HepG2 (cell line): ENCODE results near the gene UAP1L1. TPM values are rescaled to one million over a fixed set of nuclear protein-coding genes. Genes with fewer than 3 reads are reported as not detected.

ENCODE experiments used
- CBFB ChIP-seq: sonication (generic); formaldehyde crosslinking; IDR thresholded peaks from 2 replicates; pipeline ENCODE4 v1.4.0; 2020; ENCODE audit warnings: missing genetic modification reagents
- HDAC2 ChIP-seq: sonication (generic); formaldehyde crosslinking; IDR thresholded peaks from 2 replicates; pipeline ENCODE4 v1.4.0; 2020; ENCODE audit warnings: missing genetic modification reagents
- HNRNPL ChIP-seq: fragments of 200-400 bp; formaldehyde crosslinking; IDR thresholded peaks from 2 replicates; pipeline ENCODE4 v1.6.1; 2017; ENCODE audit warnings: mild to moderate bottlenecking, low read depth, low read length
- IRF2 ChIP-seq: IDR thresholded peaks from 2 replicates; pipeline ENCODE4 v1.6.1; 2018; ENCODE audit warnings: missing genetic modification reagents, missing compliant biosample characterization
- ISX ChIP-seq: sonication (generic); formaldehyde crosslinking; conservative IDR thresholded peaks from 2 replicates; pipeline ENCODE4 v1.5.0; 2020; ENCODE audit warnings: missing genetic modification reagents
- RORA ChIP-seq: sonication (generic); formaldehyde crosslinking; IDR thresholded peaks from 2 replicates; pipeline ENCODE4 v1.5.0; 2020; ENCODE audit warnings: mild to moderate bottlenecking, missing genetic modification reagents, moderate library complexity
- ZC3H4 ChIP-seq: sonication (generic); formaldehyde crosslinking; IDR thresholded peaks from 2 replicates; pipeline ENCODE4 v1.4.0; 2020; ENCODE audit warnings: missing genetic modification reagents, borderline replicate concordance
- polyA plus RNA-seq, 8 experiments: library from polyadenylated mRNA; depleted of rRNA in 3 of 8; stranded (reverse) in 7 of 8; unstranded in 1 of 8; fragments of >200 nt; fragmentation: Illumina TruSeq in 4 of 8; extraction: Trizol in 4 of 8; gene quantifications; 2 replicates each; pipeline versions ENCODE4 v1.2.1 to v1.2.3, GENCODE V29; 2011 to 2016; ENCODE audit warnings: low read depth in 4 of 8, missing spikeins in 1 of 8, mixed read lengths in 1 of 8; ENCODE audit not compliant: insufficient read depth in 1 of 8
- total RNA-seq, 5 experiments: library from RNA; depleted of rRNA; stranded (reverse); fragments of >200 nt; fragmentation: Illumina TruSeq; extraction: Trizol; gene quantifications; 2 replicates each; pipeline ENCODE4 v1.2.3, GENCODE V29; 2016; ENCODE audit warnings: low read depth in 1 of 5
- TF ChIP-seq, protein P1 (sequence below): sonication (generic); formaldehyde crosslinking; IDR thresholded peaks from 2 replicates; pipeline ENCODE4 v1.4.0; 2020; ENCODE audit warnings: missing genetic modification reagents
- TF ChIP-seq, protein P2 (sequence below), 2 experiments: fragments of 450-650 bp in 1 of 2; sonication (generic) in 1 of 2; formaldehyde crosslinking in 1 of 2; IDR thresholded peaks; 2 replicates each; pipeline versions ENCODE4 v1.6.1 to v1.8.0; 2016 to 2022; ENCODE audit warnings: antibody characterized with exemption in 1 of 2, mild to moderate bottlenecking in 1 of 2, missing genetic modification reagents in 1 of 2
- TF ChIP-seq, protein P3 (sequence below): sonication (generic); formaldehyde crosslinking; IDR thresholded peaks from 2 replicates; pipeline ENCODE4 v1.9.0; 2022; ENCODE audit warnings: missing genetic modification reagents, mild to moderate bottlenecking, borderline replicate concordance
- TF ChIP-seq, protein P4 (sequence below): sonication (generic); formaldehyde crosslinking; IDR thresholded peaks from 2 replicates; pipeline ENCODE4 v1.5.0; 2020; ENCODE audit warnings: mild to moderate bottlenecking, low read depth, missing genetic modification reagents, borderline replicate concordance
- TF ChIP-seq, protein P5 (sequence below): sonication (generic); formaldehyde crosslinking; IDR thresholded peaks from 2 replicates; pipeline ENCODE4 v1.4.0; 2020; ENCODE audit warnings: missing genetic modification reagents

Gene UAP1L1
- total and polyA plus RNA-seq, 2 of the 13 experiments (the other 11 are each of a cell fraction or from before 2014, with no cell fraction given) = 5.4 to 6.4 TPM

DNA sequence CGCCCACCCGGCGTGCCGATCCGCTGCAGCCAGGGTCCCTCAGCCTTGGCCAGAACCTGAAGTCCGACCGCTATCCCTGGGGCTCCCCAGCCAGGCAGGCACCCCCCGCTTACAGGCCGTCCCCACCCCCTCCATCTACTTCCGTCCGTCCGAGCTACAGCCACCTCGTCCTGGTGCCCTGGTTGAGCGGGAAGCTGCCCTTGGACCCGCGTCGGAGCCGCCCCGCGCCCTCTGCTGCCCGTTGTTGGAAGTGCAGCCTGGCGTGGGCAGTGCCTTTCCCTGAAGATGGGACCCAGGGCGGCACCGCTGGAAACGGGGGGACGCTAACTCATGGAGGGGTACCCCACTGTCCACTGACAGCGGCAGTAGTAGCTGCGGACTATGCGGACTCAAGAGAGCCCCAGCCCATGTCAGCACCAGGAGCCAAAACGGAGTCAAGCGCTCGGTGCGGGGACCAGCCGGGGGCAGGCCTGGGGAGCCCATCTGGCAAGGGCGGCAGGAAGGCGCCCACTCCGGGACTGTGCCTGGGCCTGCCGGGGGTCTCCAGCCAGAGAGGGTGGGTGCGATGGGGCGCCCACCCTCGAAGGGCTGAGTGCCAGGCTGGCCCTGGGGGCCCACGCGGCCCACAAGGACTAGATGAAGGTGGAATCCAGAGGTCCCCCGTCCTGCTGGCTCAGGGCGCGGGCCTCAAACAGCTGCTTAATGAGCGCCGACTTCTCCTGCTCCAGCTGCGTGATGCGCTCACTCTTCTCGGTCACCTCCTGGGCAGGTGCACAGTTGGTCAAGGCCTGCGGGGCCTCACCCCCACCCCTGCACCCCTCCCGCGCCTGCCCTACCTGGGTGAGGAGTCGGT lies 13.1 kb upstream of the UAP1L1 start (continued):
- TF ChIP-seq, protein P1, sequence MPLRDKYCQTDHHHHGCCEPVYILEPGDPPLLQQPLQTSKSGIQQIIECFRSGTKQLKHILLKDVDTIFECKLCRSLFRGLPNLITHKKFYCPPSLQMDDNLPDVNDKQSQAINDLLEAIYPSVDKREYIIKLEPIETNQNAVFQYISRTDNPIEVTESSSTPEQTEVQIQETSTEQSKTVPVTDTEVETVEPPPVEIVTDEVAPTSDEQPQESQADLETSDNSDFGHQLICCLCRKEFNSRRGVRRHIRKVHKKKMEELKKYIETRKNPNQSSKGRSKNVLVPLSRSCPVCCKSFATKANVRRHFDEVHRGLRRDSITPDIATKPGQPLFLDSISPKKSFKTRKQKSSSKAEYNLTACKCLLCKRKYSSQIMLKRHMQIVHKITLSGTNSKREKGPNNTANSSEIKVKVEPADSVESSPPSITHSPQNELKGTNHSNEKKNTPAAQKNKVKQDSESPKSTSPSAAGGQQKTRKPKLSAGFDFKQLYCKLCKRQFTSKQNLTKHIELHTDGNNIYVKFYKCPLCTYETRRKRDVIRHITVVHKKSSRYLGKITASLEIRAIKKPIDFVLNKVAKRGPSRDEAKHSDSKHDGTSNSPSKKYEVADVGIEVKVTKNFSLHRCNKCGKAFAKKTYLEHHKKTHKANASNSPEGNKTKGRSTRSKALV (CRISPR knock-in tag) = no peak
- TF ChIP-seq, protein P2, sequence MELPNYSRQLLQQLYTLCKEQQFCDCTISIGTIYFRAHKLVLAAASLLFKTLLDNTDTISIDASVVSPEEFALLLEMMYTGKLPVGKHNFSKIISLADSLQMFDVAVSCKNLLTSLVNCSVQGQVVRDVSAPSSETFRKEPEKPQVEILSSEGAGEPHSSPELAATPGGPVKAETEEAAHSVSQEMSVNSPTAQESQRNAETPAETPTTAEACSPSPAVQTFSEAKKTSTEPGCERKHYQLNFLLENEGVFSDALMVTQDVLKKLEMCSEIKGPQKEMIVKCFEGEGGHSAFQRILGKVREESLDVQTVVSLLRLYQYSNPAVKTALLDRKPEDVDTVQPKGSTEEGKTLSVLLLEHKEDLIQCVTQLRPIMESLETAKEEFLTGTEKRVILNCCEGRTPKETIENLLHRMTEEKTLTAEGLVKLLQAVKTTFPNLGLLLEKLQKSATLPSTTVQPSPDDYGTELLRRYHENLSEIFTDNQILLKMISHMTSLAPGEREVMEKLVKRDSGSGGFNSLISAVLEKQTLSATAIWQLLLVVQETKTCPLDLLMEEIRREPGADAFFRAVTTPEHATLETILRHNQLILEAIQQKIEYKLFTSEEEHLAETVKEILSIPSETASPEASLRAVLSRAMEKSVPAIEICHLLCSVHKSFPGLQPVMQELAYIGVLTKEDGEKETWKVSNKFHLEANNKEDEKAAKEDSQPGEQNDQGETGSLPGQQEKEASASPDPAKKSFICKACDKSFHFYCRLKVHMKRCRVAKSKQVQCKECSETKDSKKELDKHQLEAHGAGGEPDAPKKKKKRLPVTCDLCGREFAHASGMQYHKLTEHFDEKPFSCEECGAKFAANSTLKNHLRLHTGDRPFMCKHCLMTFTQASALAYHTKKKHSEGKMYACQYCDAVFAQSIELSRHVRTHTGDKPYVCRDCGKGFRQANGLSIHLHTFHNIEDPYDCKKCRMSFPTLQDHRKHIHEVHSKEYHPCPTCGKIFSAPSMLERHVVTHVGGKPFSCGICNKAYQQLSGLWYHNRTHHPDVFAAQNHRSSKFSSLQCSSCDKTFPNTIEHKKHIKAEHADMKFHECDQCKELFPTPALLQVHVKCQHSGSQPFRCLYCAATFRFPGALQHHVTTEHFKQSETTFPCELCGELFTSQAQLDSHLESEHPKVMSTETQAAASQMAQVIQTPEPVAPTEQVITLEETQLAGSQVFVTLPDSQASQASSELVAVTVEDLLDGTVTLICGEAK (IDR thresholded peaks at IDR 0.05) = no peak
- TF ChIP-seq, protein P2 (CRISPR knock-in tag; IDR thresholded peaks at IDR 0.05) = no peak
- TF ChIP-seq, protein P3, sequence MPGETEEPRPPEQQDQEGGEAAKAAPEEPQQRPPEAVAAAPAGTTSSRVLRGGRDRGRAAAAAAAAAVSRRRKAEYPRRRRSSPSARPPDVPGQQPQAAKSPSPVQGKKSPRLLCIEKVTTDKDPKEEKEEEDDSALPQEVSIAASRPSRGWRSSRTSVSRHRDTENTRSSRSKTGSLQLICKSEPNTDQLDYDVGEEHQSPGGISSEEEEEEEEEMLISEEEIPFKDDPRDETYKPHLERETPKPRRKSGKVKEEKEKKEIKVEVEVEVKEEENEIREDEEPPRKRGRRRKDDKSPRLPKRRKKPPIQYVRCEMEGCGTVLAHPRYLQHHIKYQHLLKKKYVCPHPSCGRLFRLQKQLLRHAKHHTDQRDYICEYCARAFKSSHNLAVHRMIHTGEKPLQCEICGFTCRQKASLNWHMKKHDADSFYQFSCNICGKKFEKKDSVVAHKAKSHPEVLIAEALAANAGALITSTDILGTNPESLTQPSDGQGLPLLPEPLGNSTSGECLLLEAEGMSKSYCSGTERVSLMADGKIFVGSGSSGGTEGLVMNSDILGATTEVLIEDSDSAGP = peak; percentile 72; the same call in 1 of the 2 replicates
- TF ChIP-seq ISX (CRISPR knock-in tag) (no peak), CBFB (CRISPR knock-in tag) (peak; percentile 60), ZC3H4 (CRISPR knock-in tag) (no peak), HNRNPL (peak; percentile 85; the same call in 1 of the 2 replicates), HDAC2 (CRISPR knock-in tag) (peak; percentile 22; the same call in 1 of the 2 replicates), IRF2 (CRISPR knock-in tag) (no peak), RORA (CRISPR knock-in tag) (no peak)
- TF ChIP-seq, protein P4, sequence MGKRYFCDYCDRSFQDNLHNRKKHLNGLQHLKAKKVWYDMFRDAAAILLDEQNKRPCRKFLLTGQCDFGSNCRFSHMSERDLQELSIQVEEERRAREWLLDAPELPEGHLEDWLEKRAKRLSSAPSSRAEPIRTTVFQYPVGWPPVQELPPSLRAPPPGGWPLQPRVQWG (CRISPR knock-in tag) = no peak
- TF ChIP-seq, protein P5, sequence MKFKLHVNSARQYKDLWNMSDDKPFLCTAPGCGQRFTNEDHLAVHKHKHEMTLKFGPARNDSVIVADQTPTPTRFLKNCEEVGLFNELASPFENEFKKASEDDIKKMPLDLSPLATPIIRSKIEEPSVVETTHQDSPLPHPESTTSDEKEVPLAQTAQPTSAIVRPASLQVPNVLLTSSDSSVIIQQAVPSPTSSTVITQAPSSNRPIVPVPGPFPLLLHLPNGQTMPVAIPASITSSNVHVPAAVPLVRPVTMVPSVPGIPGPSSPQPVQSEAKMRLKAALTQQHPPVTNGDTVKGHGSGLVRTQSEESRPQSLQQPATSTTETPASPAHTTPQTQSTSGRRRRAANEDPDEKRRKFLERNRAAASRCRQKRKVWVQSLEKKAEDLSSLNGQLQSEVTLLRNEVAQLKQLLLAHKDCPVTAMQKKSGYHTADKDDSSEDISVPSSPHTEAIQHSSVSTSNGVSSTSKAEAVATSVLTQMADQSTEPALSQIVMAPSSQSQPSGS = 0 out of 2 replicates have a peak, but pooled peaks have one; percentile 24
